ENCODE results near the gene INTS12.

Gene INTS12

GRCh38 chr4:105748222-105748621 is 39.7 kb upstream of the INTS12 start:
- TF ChIP-seq FOXM1 (IDR thresholded peaks at IDR 0.05; ENCODE audit: borderline replicate concordance, low read depth): no peak
- no peak for TF ChIP-seq CREB1 (IDR thresholded peaks at IDR 0.05; ENCODE audit: low read depth)
- no peak for TF ChIP-seq USF1 (IDR thresholded peaks at IDR 0.05)
- TF ChIP-seq TAF1 (IDR thresholded peaks at IDR 0.05; ENCODE audit: low read depth): no peak
- no peak for TF ChIP-seq MAX (IDR thresholded peaks at IDR 0.05)
- TF ChIP-seq CEBPB (IDR thresholded peaks at IDR 0.05): no peak
- TF ChIP-seq EGR1 (IDR thresholded peaks at IDR 0.05): no peak
- TF ChIP-seq RAD21 (IDR thresholded peaks at IDR 0.05; ENCODE audit: low read depth): no peak

GRCh38 chr4:105741548-105741947 is 33.1 kb upstream of the INTS12 start:
- no peak for TF ChIP-seq RAD21 (IDR thresholded peaks at IDR 0.05; ENCODE audit: low read depth)
- TF ChIP-seq CEBPB (IDR thresholded peaks at IDR 0.05): no peak
- no peak for TF ChIP-seq FOXM1 (IDR thresholded peaks at IDR 0.05; ENCODE audit: borderline replicate concordance, low read depth)
- no peak for TF ChIP-seq NFIC (IDR thresholded peaks at IDR 0.05)
- TF ChIP-seq MAX (IDR thresholded peaks at IDR 0.05): no peak
- TF ChIP-seq YY1 (IDR thresholded peaks at IDR 0.05; ENCODE audit: low read depth): no peak
- no peak for TF ChIP-seq EP300 (IDR thresholded peaks at IDR 0.05; ENCODE audit: borderline replicate concordance)
- TF ChIP-seq TAF1 (IDR thresholded peaks at IDR 0.05; ENCODE audit: low read depth): no peak
- TF ChIP-seq TEAD4 (IDR thresholded peaks at IDR 0.05): no peak

GRCh38 chr4:105725623-105726022 is 17.1 kb upstream of the INTS12 start:
- TF ChIP-seq EP300 (IDR thresholded peaks at IDR 0.05; ENCODE audit: borderline replicate concordance): no peak
- TF ChIP-seq TAF1 (IDR thresholded peaks at IDR 0.05; ENCODE audit: low read depth): no peak
- no peak for TF ChIP-seq TEAD4 (IDR thresholded peaks at IDR 0.05)
- no peak for TF ChIP-seq CEBPB (IDR thresholded peaks at IDR 0.05)
- no peak for TF ChIP-seq FOXM1 (IDR thresholded peaks at IDR 0.05; ENCODE audit: borderline replicate concordance, low read depth)
- no peak for TF ChIP-seq EGR1 (IDR thresholded peaks at IDR 0.05)
- no peak for TF ChIP-seq YY1 (IDR thresholded peaks at IDR 0.05; ENCODE audit: low read depth)
- TF ChIP-seq CREB1 (IDR thresholded peaks at IDR 0.05; ENCODE audit: low read depth): no peak
- no peak for TF ChIP-seq TCF12 (IDR thresholded peaks at IDR 0.05; ENCODE audit: low read depth)
- TF ChIP-seq ZBTB7A (IDR thresholded peaks at IDR 0.05; ENCODE audit: low read depth): no peak

GRCh38 chr4:105719204-105719603 is 10.7 kb upstream of the INTS12 start:
- TF ChIP-seq EP300 (IDR thresholded peaks at IDR 0.05; ENCODE audit: borderline replicate concordance) (no peak), CREB1 (IDR thresholded peaks at IDR 0.05; ENCODE audit: low read depth) (no peak), MAX (IDR thresholded peaks at IDR 0.05) (no peak), TCF12 (IDR thresholded peaks at IDR 0.05; ENCODE audit: low read depth) (no peak), TAF1 (IDR thresholded peaks at IDR 0.05; ENCODE audit: low read depth) (no peak), NFIC (IDR thresholded peaks at IDR 0.05) (no peak), YY1 (IDR thresholded peaks at IDR 0.05; ENCODE audit: low read depth) (no peak), REST (IDR thresholded peaks at IDR 0.05; ENCODE audit: low read depth) (no peak)

GRCh38 chr4:105715692-105716278 is 7.3 kb upstream of the INTS12 start:
- TF ChIP-seq TEAD4 (IDR thresholded peaks at IDR 0.05) (no peak), RAD21 (IDR thresholded peaks at IDR 0.05; ENCODE audit: low read depth) (peak; percentile 55)

GRCh38 chr4:105714932-105715331 is 6.4 kb upstream of the INTS12 start:
- no peak for TF ChIP-seq TAF1 (IDR thresholded peaks at IDR 0.05; ENCODE audit: low read depth)
- no peak for TF ChIP-seq TCF12 (IDR thresholded peaks at IDR 0.05; ENCODE audit: low read depth)
- no peak for TF ChIP-seq MAX (IDR thresholded peaks at IDR 0.05)
- TF ChIP-seq NFIC (IDR thresholded peaks at IDR 0.05): no peak
- TF ChIP-seq ZBTB7A (IDR thresholded peaks at IDR 0.05; ENCODE audit: low read depth): no peak
- no peak for TF ChIP-seq USF1 (IDR thresholded peaks at IDR 0.05)
- no peak for TF ChIP-seq YY1 (IDR thresholded peaks at IDR 0.05; ENCODE audit: low read depth)
- no peak for TF ChIP-seq FOXM1 (IDR thresholded peaks at IDR 0.05; ENCODE audit: borderline replicate concordance, low read depth)
- TF ChIP-seq EGR1 (IDR thresholded peaks at IDR 0.05): no peak
- no peak for TF ChIP-seq REST (IDR thresholded peaks at IDR 0.05; ENCODE audit: low read depth)
- no peak for TF ChIP-seq RAD21 (IDR thresholded peaks at IDR 0.05; ENCODE audit: low read depth)
- TF ChIP-seq CREB1 (IDR thresholded peaks at IDR 0.05; ENCODE audit: low read depth): no peak
- TF ChIP-seq EP300 (IDR thresholded peaks at IDR 0.05; ENCODE audit: borderline replicate concordance): no peak
- no peak for TF ChIP-seq TEAD4 (IDR thresholded peaks at IDR 0.05)
- no peak for TF ChIP-seq CEBPB (IDR thresholded peaks at IDR 0.05)

Measured in Ishikawa (cell line).